ENCODE data around the gene TREX2.

TREX2 gene

GRCh38 chrX:153482376-153483015, 36.6 kb upstream of the TREX2 start:
- no peak overlapping the region for H3K27ac ChIP-seq
- TF ChIP-seq CTCF (IDR thresholded peaks at IDR 0.05) = no peak
- no peak for TF ChIP-seq ZFX (IDR thresholded peaks at IDR 0.05; ENCODE audit: borderline replicate concordance)

- H3K27ac ChIP-seq = no peak overlapping the region
- TF ChIP-seq CTCF (IDR thresholded peaks at IDR 0.05) (no peak), ZFX (IDR thresholded peaks at IDR 0.05; ENCODE audit: borderline replicate concordance) (no peak)
Measured at GRCh38 chrX:153481043-153481442, 35.2 kb upstream of the TREX2 start.

- TF ChIP-seq CTCF (IDR thresholded peaks at IDR 0.05) (no peak), ZFX (IDR thresholded peaks at IDR 0.05; ENCODE audit: borderline replicate concordance) (no peak)
- H3K27ac ChIP-seq = no peak overlapping the region
Measured at GRCh38 chrX:153478746-153479145, 32.9 kb upstream of the TREX2 start.

GRCh38 chrX:153477901-153478300, 32.0 kb upstream of the TREX2 start:
- TF ChIP-seq CTCF (IDR thresholded peaks at IDR 0.05) (no peak), ZFX (IDR thresholded peaks at IDR 0.05; ENCODE audit: borderline replicate concordance) (no peak)
- H3K27ac ChIP-seq = no peak overlapping the region

GRCh38 chrX:153477364-153477857, 31.6 kb upstream of the TREX2 start:
- no peak for TF ChIP-seq ZFX (IDR thresholded peaks at IDR 0.05; ENCODE audit: borderline replicate concordance)
- no peak for TF ChIP-seq CTCF (IDR thresholded peaks at IDR 0.05)
- no peak overlapping the region for H3K27ac ChIP-seq

- TF ChIP-seq CTCF (IDR thresholded peaks at IDR 0.05) (no peak), ZFX (IDR thresholded peaks at IDR 0.05; ENCODE audit: borderline replicate concordance) (no peak)
- no peak overlapping the region for H3K27ac ChIP-seq
Measured at GRCh38 chrX:153476666-153477363, 31.0 kb upstream of the TREX2 start.

- no peak overlapping the region for H3K27ac ChIP-seq
- TF ChIP-seq CTCF (IDR thresholded peaks at IDR 0.05) (no peak), ZFX (IDR thresholded peaks at IDR 0.05; ENCODE audit: borderline replicate concordance) (no peak)
Measured at GRCh38 chrX:153475751-153476281, 30.0 kb upstream of the TREX2 start.
